Measurements from ENCODE around the gene PLG. TPM values are rescaled to one million over a fixed set of nuclear protein-coding genes. Genes with fewer than 3 reads are reported as not detected.
"Not testable (repeated sequence)": the region's sequence is repeated elsewhere in the genome, so short reads cannot be mapped to it uniquely, and the experiment has no call there.

PLG gene
- total RNA-seq = not detected

GRCh38 chr6:160701918-160702680 lies at the start of gene PLG:
Gene PLG, plus strand, starts transcription at chr6:160702244. Its CDS starts 61 bp downstream, at chr6:160702305.
- H3K4me3 ChIP-seq; H3K4me1 ChIP-seq; H3K36me3 ChIP-seq; H3K27me3 ChIP-seq; DNase-seq; H3K9me3 ChIP-seq; H3K27ac ChIP-seq; intact Hi-C loops (cut with DNase I; ENCODE audit: low total_unique reads): not testable (repeated sequence)

- H3K27me3 ChIP-seq = no peaks in the 10 kb centered on the region
Observed at GRCh38 chr6:160659562-160659961, 42.5 kb upstream of the PLG start.

GRCh38 chr6:160661216-160661615 lies 40.8 kb upstream of the PLG start:
- H3K4me3 ChIP-seq = no peak overlapping the region
- H3K27me3 ChIP-seq = no peaks in the 10 kb centered on the region
- DNase-seq = no peak
- H3K4me1 ChIP-seq = no peaks in the 10 kb centered on the region
- no peak overlapping the region for H3K27ac ChIP-seq
- intact Hi-C loops (cut with DNase I; ENCODE audit: low total_unique reads) = no loop called here
- no peaks in the 10 kb centered on the region for H3K9me3 ChIP-seq
- H3K36me3 ChIP-seq = no peaks in the 10 kb centered on the region
- TF ChIP-seq CTCF (IDR thresholded peaks at IDR 0.05) (no peak), POLR2A (IDR thresholded peaks at IDR 0.05) (no peak)

More at GRCh38 chr6:160659562-160659961, 42.5 kb upstream of the PLG start:
- no peak for DNase-seq
- H3K4me1 ChIP-seq = no peaks in the 10 kb centered on the region
- no peak for TF ChIP-seq CTCF (IDR thresholded peaks at IDR 0.05)
- TF ChIP-seq POLR2A (IDR thresholded peaks at IDR 0.05) = no peak
- H3K9me3 ChIP-seq = no peaks in the 10 kb centered on the region
- no peaks in the 10 kb centered on the region for H3K36me3 ChIP-seq
- no peak overlapping the region for H3K4me3 ChIP-seq
- intact Hi-C loops (cut with DNase I; ENCODE audit: low total_unique reads) = no loop called here
- H3K27ac ChIP-seq = no peak overlapping the region

GRCh38 chr6:160662429-160662828 lies 39.6 kb upstream of the PLG start:
- no peak for DNase-seq
- Histone ChIP-seq H3K36me3 (no peaks in the 10 kb centered on the region), H3K4me1 (no peaks in the 10 kb centered on the region), H3K27ac (no peak overlapping the region), H3K27me3 (no peaks in the 10 kb centered on the region), H3K4me3 (no peak overlapping the region), H3K9me3 (no peaks in the 10 kb centered on the region)
- intact Hi-C loops (cut with DNase I; ENCODE audit: low total_unique reads) = no loop called here
- no peak for TF ChIP-seq CTCF (IDR thresholded peaks at IDR 0.05)
- no peak for TF ChIP-seq POLR2A (IDR thresholded peaks at IDR 0.05)

- Histone ChIP-seq H3K9me3 (no peaks in the 10 kb centered on the region), H3K27me3 (no peaks in the 10 kb centered on the region), H3K4me1 (no peaks in the 10 kb centered on the region), H3K4me3 (no peak overlapping the region), H3K36me3 (no peaks in the 10 kb centered on the region), H3K27ac (no peak overlapping the region)
- intact Hi-C loops (cut with DNase I; ENCODE audit: low total_unique reads) = no loop called here
- TF ChIP-seq POLR2A (IDR thresholded peaks at IDR 0.05) = no peak
- TF ChIP-seq CTCF (IDR thresholded peaks at IDR 0.05) = no peak
- no peak for DNase-seq
Observed at GRCh38 chr6:160662842-160663241, 39.2 kb upstream of the PLG start.

- H3K9me3 ChIP-seq; H3K4me3 ChIP-seq; H3K4me1 ChIP-seq; H3K27ac ChIP-seq; DNase-seq; intact Hi-C loops (cut with DNase I; ENCODE audit: low total_unique reads); H3K27me3 ChIP-seq; H3K36me3 ChIP-seq: not testable (repeated sequence)
Observed at GRCh38 chr6:160664198-160664597, 37.8 kb upstream of the PLG start, which contains the start of gene LPA. Gene LPA, minus strand, starts transcription at chr6:160664275. Its CDS starts 61 bp downstream, at chr6:160664214.

Data from uterus (tissue), 4 donors.